ENCODE results near the gene CCNJL.

The CCNJL gene

GRCh38 chr5:160357861-160358411 is 45.6 kb upstream of the CCNJL start:
- H2BK120ac ChIP-seq (ENCODE audit: low read depth, low read length): no peak overlapping the region
- H3K79me2 ChIP-seq (ENCODE audit: control insufficient read depth, insufficient read depth, low read length): no peaks in the 10 kb centered on the region
- H3K36me3 ChIP-seq (ENCODE audit: control insufficient read depth, insufficient read depth, low read length): no peaks in the 10 kb centered on the region
- no peak for DNase-seq
- H3K23ac ChIP-seq (ENCODE audit: low read length): peak overlapping the region; percentile 24
- H3K56ac ChIP-seq (ENCODE audit: low read length): peak overlapping the region; percentile 25
- no peaks in the 10 kb centered on the region for H3K79me1 ChIP-seq (ENCODE audit: low read length)
- H3K4me1 ChIP-seq (ENCODE audit: control insufficient read depth, low read depth, low read length): peaks cover 5% of the 10 kb centered on the region
- no peak overlapping the region for H3K9ac ChIP-seq (ENCODE audit: low read length)
- no peak overlapping the region for H3K4me2 ChIP-seq (ENCODE audit: low read length)
- no peak overlapping the region for H2BK15ac ChIP-seq (replicated peaks; ENCODE audit: low read depth)
- no peak overlapping the region for H3K4me3 ChIP-seq (ENCODE audit: low read length)
- H2AK5ac ChIP-seq (ENCODE audit: low read length): no peak overlapping the region
- H3K27me3 ChIP-seq (ENCODE audit: insufficient read depth, low read length, poor library complexity): no peaks in the 10 kb centered on the region
- no peak overlapping the region for H4K8ac ChIP-seq (ENCODE audit: low read depth, low read length)
- no peak overlapping the region for H2BK5ac ChIP-seq (ENCODE audit: low read length)
- H3K18ac ChIP-seq (ENCODE audit: low read length): no peak overlapping the region
- no peak overlapping the region for H3K27ac ChIP-seq (ENCODE audit: low read depth, low read length)
- H3K4ac ChIP-seq (ENCODE audit: low read depth, low read length): no peak overlapping the region
- WGBS (ENCODE audit: extremely low coverage, insufficient coverage, low lambda C conversion rate): no CpG with 5 or more reads among the region's 7 CpGs
- no peak overlapping the region for H4K5ac ChIP-seq (ENCODE audit: low read length)

GRCh38 chr5:160357394-160357793 is 45.0 kb upstream of the CCNJL start:
- H3K18ac ChIP-seq (ENCODE audit: low read length): no peak overlapping the region
- no peaks in the 10 kb centered on the region for H3K36me3 ChIP-seq (ENCODE audit: control insufficient read depth, insufficient read depth, low read length)
- H3K4ac ChIP-seq (ENCODE audit: low read depth, low read length): no peak overlapping the region
- no peak for DNase-seq
- H3K9ac ChIP-seq (ENCODE audit: low read length): no peak overlapping the region
- H2BK15ac ChIP-seq (replicated peaks; ENCODE audit: low read depth): no peak overlapping the region
- no peak overlapping the region for H3K56ac ChIP-seq (ENCODE audit: low read length)
- no peaks in the 10 kb centered on the region for H3K79me1 ChIP-seq (ENCODE audit: low read length)
- H3K4me1 ChIP-seq (ENCODE audit: control insufficient read depth, low read depth, low read length): peaks cover 5% of the 10 kb centered on the region
- H3K79me2 ChIP-seq (ENCODE audit: control insufficient read depth, insufficient read depth, low read length): no peaks in the 10 kb centered on the region
- no peak overlapping the region for H4K5ac ChIP-seq (ENCODE audit: low read length)
- no peak overlapping the region for H3K27ac ChIP-seq (ENCODE audit: low read depth, low read length)
- no peak overlapping the region for H3K23ac ChIP-seq (ENCODE audit: low read length)
- WGBS (ENCODE audit: extremely low coverage, insufficient coverage, low lambda C conversion rate): no CpG with 5 or more reads among the region's 7 CpGs
- H2AK5ac ChIP-seq (ENCODE audit: low read length): no peak overlapping the region
- no peak overlapping the region for H2BK120ac ChIP-seq (ENCODE audit: low read depth, low read length)
- H3K4me2 ChIP-seq (ENCODE audit: low read length): no peak overlapping the region
- H3K27me3 ChIP-seq (ENCODE audit: insufficient read depth, low read length, poor library complexity): no peaks in the 10 kb centered on the region
- no peak overlapping the region for H4K8ac ChIP-seq (ENCODE audit: low read depth, low read length)
- no peak overlapping the region for H2BK5ac ChIP-seq (ENCODE audit: low read length)
- H3K4me3 ChIP-seq (ENCODE audit: low read length): no peak overlapping the region

GRCh38 chr5:160356550-160357347 is 44.4 kb upstream of the CCNJL start:
- Histone ChIP-seq H3K56ac (ENCODE audit: low read length) (no peak overlapping the region), H4K8ac (ENCODE audit: low read depth, low read length) (no peak overlapping the region), H3K36me3 (ENCODE audit: control insufficient read depth, insufficient read depth, low read length) (no peaks in the 10 kb centered on the region), H3K4me3 (ENCODE audit: low read length) (no peak overlapping the region), H3K79me2 (ENCODE audit: control insufficient read depth, insufficient read depth, low read length) (no peaks in the 10 kb centered on the region), H2BK15ac (replicated peaks; ENCODE audit: low read depth) (no peak overlapping the region), H3K9ac (ENCODE audit: low read length) (no peak overlapping the region), H3K79me1 (ENCODE audit: low read length) (no peaks in the 10 kb centered on the region), H4K5ac (ENCODE audit: low read length) (no peak overlapping the region), H3K18ac (ENCODE audit: low read length) (no peak overlapping the region), H3K27me3 (ENCODE audit: insufficient read depth, low read length, poor library complexity) (no peaks in the 10 kb centered on the region), H3K27ac (ENCODE audit: low read depth, low read length) (no peak overlapping the region), H3K4ac (ENCODE audit: low read depth, low read length) (no peak overlapping the region), H2BK5ac (ENCODE audit: low read length) (no peak overlapping the region), H2AK5ac (ENCODE audit: low read length) (no peak overlapping the region), H2BK120ac (ENCODE audit: low read depth, low read length) (no peak overlapping the region), H3K4me2 (ENCODE audit: low read length) (no peak overlapping the region), H3K23ac (ENCODE audit: low read length) (no peak overlapping the region), H3K4me1 (ENCODE audit: control insufficient read depth, low read depth, low read length) (peaks cover 5% of the 10 kb centered on the region)
- no CpG with 5 or more reads among the region's 7 CpGs for WGBS (ENCODE audit: extremely low coverage, insufficient coverage, low lambda C conversion rate)
- no peak for DNase-seq

GRCh38 chr5:160354666-160355065 is 42.3 kb upstream of the CCNJL start:
- no peak overlapping the region for H2BK5ac ChIP-seq (ENCODE audit: low read length)
- no CpG with 5 or more reads among the region's 14 CpGs for WGBS (ENCODE audit: extremely low coverage, insufficient coverage, low lambda C conversion rate)

GRCh38 chr5:160353379-160353778 is 41.0 kb upstream of the CCNJL start:
- no peak overlapping the region for H4K8ac ChIP-seq (ENCODE audit: low read depth, low read length)
- H3K23ac ChIP-seq (ENCODE audit: low read length): no peak overlapping the region
- no peaks in the 10 kb centered on the region for H3K4me1 ChIP-seq (ENCODE audit: control insufficient read depth, low read depth, low read length)
- no CpG with 5 or more reads among the region's 8 CpGs for WGBS (ENCODE audit: extremely low coverage, insufficient coverage, low lambda C conversion rate)
- no peak overlapping the region for H3K4ac ChIP-seq (ENCODE audit: low read depth, low read length)
- H3K4me3 ChIP-seq (ENCODE audit: low read length): no peak overlapping the region
- no peaks in the 10 kb centered on the region for H3K36me3 ChIP-seq (ENCODE audit: control insufficient read depth, insufficient read depth, low read length)
- no peak overlapping the region for H3K27ac ChIP-seq (ENCODE audit: low read depth, low read length)
- H4K5ac ChIP-seq (ENCODE audit: low read length): no peak overlapping the region
- H3K18ac ChIP-seq (ENCODE audit: low read length): no peak overlapping the region
- no peak overlapping the region for H2BK5ac ChIP-seq (ENCODE audit: low read length)
- DNase-seq: peak; percentile 33
- no peak overlapping the region for H3K9ac ChIP-seq (ENCODE audit: low read length)
- H3K79me2 ChIP-seq (ENCODE audit: control insufficient read depth, insufficient read depth, low read length): no peaks in the 10 kb centered on the region
- no peaks in the 10 kb centered on the region for H3K27me3 ChIP-seq (ENCODE audit: insufficient read depth, low read length, poor library complexity)
- H3K56ac ChIP-seq (ENCODE audit: low read length): no peak overlapping the region
- no peaks in the 10 kb centered on the region for H3K79me1 ChIP-seq (ENCODE audit: low read length)
- H2BK15ac ChIP-seq (replicated peaks; ENCODE audit: low read depth): no peak overlapping the region
- H3K4me2 ChIP-seq (ENCODE audit: low read length): no peak overlapping the region
- H2BK120ac ChIP-seq (ENCODE audit: low read depth, low read length): no peak overlapping the region
- no peak overlapping the region for H2AK5ac ChIP-seq (ENCODE audit: low read length)

More at GRCh38 chr5:160354666-160355065, 42.3 kb upstream of the CCNJL start:
- no peak for DNase-seq
- Histone ChIP-seq H3K4ac (ENCODE audit: low read depth, low read length) (no peak overlapping the region), H2BK120ac (ENCODE audit: low read depth, low read length) (no peak overlapping the region), H3K9ac (ENCODE audit: low read length) (no peak overlapping the region), H3K56ac (ENCODE audit: low read length) (no peak overlapping the region), H3K79me2 (ENCODE audit: control insufficient read depth, insufficient read depth, low read length) (no peaks in the 10 kb centered on the region), H3K27ac (ENCODE audit: low read depth, low read length) (no peak overlapping the region), H3K4me2 (ENCODE audit: low read length) (no peak overlapping the region), H3K27me3 (ENCODE audit: insufficient read depth, low read length, poor library complexity) (no peaks in the 10 kb centered on the region), H3K79me1 (ENCODE audit: low read length) (no peaks in the 10 kb centered on the region), H3K18ac (ENCODE audit: low read length) (no peak overlapping the region), H3K23ac (ENCODE audit: low read length) (no peak overlapping the region), H2BK15ac (replicated peaks; ENCODE audit: low read depth) (no peak overlapping the region), H3K4me1 (ENCODE audit: control insufficient read depth, low read depth, low read length) (peaks cover 3% of the 10 kb centered on the region), H4K5ac (ENCODE audit: low read length) (no peak overlapping the region), H3K36me3 (ENCODE audit: control insufficient read depth, insufficient read depth, low read length) (no peaks in the 10 kb centered on the region), H3K4me3 (ENCODE audit: low read length) (no peak overlapping the region), H4K8ac (ENCODE audit: low read depth, low read length) (no peak overlapping the region), H2AK5ac (ENCODE audit: low read length) (no peak overlapping the region)

All from mesendoderm (in vitro differentiated cells).